Measurements from ENCODE around the gene INPP4B. TPM values are rescaled to one million over a fixed set of nuclear protein-coding genes. Genes with fewer than 3 reads are reported as not detected.
"Not testable (repeated sequence)": the region's sequence is repeated elsewhere in the genome, so short reads cannot be mapped to it uniquely, and the experiment has no call there.

Gene INPP4B
- total and polyA plus RNA-seq, 2 of the 4 experiments (the other 2 are of a cell fraction): 1.8 to 14.0 TPM

GRCh38 chr4:142645475-142646108, 200.5 kb downstream of the INPP4B start:
- ATAC-seq (ENCODE audit: low read depth): no peak
- Histone ChIP-seq H3K9ac (ENCODE audit: low read depth, low read length) (no peak overlapping the region), H4K5ac (ENCODE audit: low read depth, low read length) (no peak overlapping the region), H3K9me3 (ENCODE audit: control insufficient read depth, insufficient read depth, low read length) (no peaks in the 10 kb centered on the region), H3K4me3 (ENCODE audit: insufficient read depth, low read depth, low read length) (no peak overlapping the region), H4K20me1 (ENCODE audit: insufficient read depth, low read length) (no peaks in the 10 kb centered on the region), H3K27ac (ENCODE audit: insufficient read depth, low read length) (no peak overlapping the region), H3K27me3 (ENCODE audit: control insufficient read depth, insufficient read depth, low read length) (no peaks in the 10 kb centered on the region), H2AFZ (replicated peaks; ENCODE audit: low read length, poor library complexity) (no peak overlapping the region), H2AK9ac (replicated peaks; ENCODE audit: low read depth, low read length, poor library complexity) (no peak overlapping the region), H3K4ac (ENCODE audit: low read depth, low read length) (no peak overlapping the region), H2BK5ac (ENCODE audit: low read depth, low read length, poor library complexity, severe bottlenecking) (no peak overlapping the region), H3K4me1 (ENCODE audit: control insufficient read depth, insufficient read depth, low read length) (no peaks in the 10 kb centered on the region), H3K23ac (ENCODE audit: low read depth, low read length) (no peak overlapping the region), H2AK5ac (ENCODE audit: low read depth, low read length) (no peak overlapping the region), H3K14ac (replicated peaks; ENCODE audit: low read depth, low read length) (no peak overlapping the region), H2BK15ac (ENCODE audit: low read depth, low read length) (no peak overlapping the region), H3K79me1 (ENCODE audit: low read depth in 1 of 2, low read length in 2 of 2) (no peaks in the 10 kb centered on the region), H3K9me1 (ENCODE audit: insufficient read depth, low read length) (no peaks in the 10 kb centered on the region), H2BK20ac (ENCODE audit: low read depth, low read length) (no peak overlapping the region), H3K56ac (ENCODE audit: extremely low read depth, insufficient read depth, low read length) (no peak overlapping the region), H3K18ac (ENCODE audit: low read depth, low read length) (no peak overlapping the region), H3K4me2 (ENCODE audit: low read depth, low read length) (no peak overlapping the region; the same call in 1 of the 2 replicates), H2BK120ac (ENCODE audit: low read depth, low read length) (no peak overlapping the region), H3K36me3 (ENCODE audit: control insufficient read depth, insufficient read depth, low read length) (no peaks in the 10 kb centered on the region), H4K8ac (ENCODE audit: low read depth in 2 of 2, low read length in 2 of 2) (no peak overlapping the region), H4K91ac (ENCODE audit: insufficient read depth, low read depth, low read length) (no peak overlapping the region)
- no peak for DNase-seq
- intact Hi-C loops (cut with micrococcal nuclease): no loop called here
- dilution Hi-C loops (cut with HindIII; ENCODE audit: low sequenced_read_pairs, unreplicated experiment): no loop called here
- POLR2A ChIA-PET (ENCODE audit: unreplicated experiment): no interaction called here
- TF ChIP-seq FOS (IDR thresholded peaks at IDR 0.05; ENCODE audit: low read depth, low read length) (no peak), RFX5 (IDR thresholded peaks at IDR 0.05; ENCODE audit: low read depth, low read length) (no peak), RCOR1 (IDR thresholded peaks at IDR 0.05; ENCODE audit: insufficient replicate concordance, low read length) (no peak), POLR2A (IDR thresholded peaks at IDR 0.05; ENCODE audit: low read depth, low read length) (no peak), USF2 (IDR thresholded peaks at IDR 0.05; ENCODE audit: low read depth, low read length) (no peak), MAZ (IDR thresholded peaks at IDR 0.05; ENCODE audit: borderline replicate concordance, low read depth, low read length) (no peak)
- no CpG with 5 or more reads among the region's 4 CpGs for WGBS, 2 experiments (ENCODE audit: extremely low coverage in 2 of 2, insufficient read length in 1 of 2)
- in situ Hi-C loops (cut with MboI; ENCODE audit: low sequenced_read_pairs): no loop called here
- CTCF ChIA-PET: no interaction called here
- no TSS peak for BruUV-seq (replicated peaks)

DNA sequence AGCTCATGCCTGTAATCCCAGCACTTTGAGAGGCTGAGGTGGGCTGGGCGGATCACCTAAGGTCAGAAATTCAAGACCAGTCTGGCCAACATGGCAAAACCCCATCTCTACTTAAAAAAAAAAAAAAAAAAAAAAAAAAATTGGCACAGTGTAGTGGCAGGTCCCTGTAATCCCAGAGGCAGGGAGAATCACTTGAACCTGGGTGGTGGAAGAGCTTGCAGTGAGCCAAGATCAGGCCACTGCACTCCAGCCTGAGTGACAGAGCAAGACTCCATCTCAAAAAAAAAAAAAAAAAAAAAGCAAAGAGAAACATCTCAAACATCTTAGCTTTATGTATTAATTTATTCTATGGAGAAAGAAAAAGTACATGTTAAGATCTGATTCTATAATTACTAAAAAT, 201.5 kb downstream of the INPP4B start:
- H3K36me3 ChIP-seq (ENCODE audit: control insufficient read depth, insufficient read depth, low read length); DNase-seq; POLR2A ChIA-PET (ENCODE audit: unreplicated experiment); in situ Hi-C loops (cut with MboI; ENCODE audit: low sequenced_read_pairs); H3K56ac ChIP-seq (ENCODE audit: extremely low read depth, insufficient read depth, low read length); H4K91ac ChIP-seq (ENCODE audit: insufficient read depth, low read depth, low read length); H2BK20ac ChIP-seq (ENCODE audit: low read depth, low read length); H3K4me2 ChIP-seq (ENCODE audit: low read depth, low read length); H3K79me1 ChIP-seq (ENCODE audit: low read depth in 1 of 2, low read length in 2 of 2); ATAC-seq (ENCODE audit: low read depth); H3K9me1 ChIP-seq (ENCODE audit: insufficient read depth, low read length); H2BK15ac ChIP-seq (ENCODE audit: low read depth, low read length); H3K18ac ChIP-seq (ENCODE audit: low read depth, low read length); H4K5ac ChIP-seq (ENCODE audit: low read depth, low read length); H3K4me1 ChIP-seq (ENCODE audit: control insufficient read depth, insufficient read depth, low read length); H3K9ac ChIP-seq (ENCODE audit: low read depth, low read length); H2AK9ac ChIP-seq (replicated peaks; ENCODE audit: low read depth, low read length, poor library complexity); H3K27me3 ChIP-seq (ENCODE audit: control insufficient read depth, insufficient read depth, low read length); BruUV-seq (replicated peaks); H4K20me1 ChIP-seq (ENCODE audit: insufficient read depth, low read length); dilution Hi-C loops (cut with HindIII; ENCODE audit: low sequenced_read_pairs, unreplicated experiment); H3K4ac ChIP-seq (ENCODE audit: low read depth, low read length); H2BK120ac ChIP-seq (ENCODE audit: low read depth, low read length); H3K4me3 ChIP-seq (ENCODE audit: insufficient read depth, low read depth, low read length); H3K27ac ChIP-seq (ENCODE audit: insufficient read depth, low read length); H2AK5ac ChIP-seq (ENCODE audit: low read depth, low read length); H3K23ac ChIP-seq (ENCODE audit: low read depth, low read length); H2BK5ac ChIP-seq (ENCODE audit: low read depth, low read length, poor library complexity, severe bottlenecking); H3K14ac ChIP-seq (replicated peaks; ENCODE audit: low read depth, low read length); H2AFZ ChIP-seq (replicated peaks; ENCODE audit: low read length, poor library complexity); H4K8ac ChIP-seq (ENCODE audit: low read depth in 2 of 2, low read length in 2 of 2); H3K9me3 ChIP-seq (ENCODE audit: control insufficient read depth, insufficient read depth, low read length); intact Hi-C loops (cut with micrococcal nuclease): not testable (repeated sequence)
- CTCF ChIA-PET: interaction anchor here (0.6 kb wide), 1 partner anchor 33 kb away, joined by 3 read pairs; no protein-coding TSS in a partner anchor
- no CpG with 5 or more reads among the region's 1 CpG for WGBS, 2 experiments (ENCODE audit: extremely low coverage in 2 of 2, insufficient read length in 1 of 2)
